Measurements from ENCODE around the gene ESF1.

Gene ESF1

GRCh38 chr20:13784893-13785715 lies at the start of gene ESF1, which contains the start of gene NDUFAF5:
TSS of gene ESF1 (minus strand) at chr20:13784919. CDS start at chr20:13783140, 1,779 bp downstream.
TSS of gene NDUFAF5 (plus strand) at chr20:13785028. CDS start at chr20:13785069, 41 bp downstream.
- DNase-seq (ENCODE audit: low spot score) = peak; percentile 96

GRCh38 chr20:13831476-13831875 lies 46.8 kb upstream of the ESF1 start:
- peak; percentile 34 for DNase-seq (ENCODE audit: low spot score)

GRCh38 chr20:13825465-13825864 lies 40.7 kb upstream of the ESF1 start:
- DNase-seq (ENCODE audit: low spot score) = no peak

GRCh38 chr20:13824459-13824858 lies 39.7 kb upstream of the ESF1 start:
- no peak for DNase-seq (ENCODE audit: low spot score)

GRCh38 chr20:13822459-13822858 lies 37.7 kb upstream of the ESF1 start:
- peak; percentile 10 for DNase-seq (ENCODE audit: low spot score)

GRCh38 chr20:13821876-13822275 lies 37.2 kb upstream of the ESF1 start:
- peak; percentile 76 for DNase-seq (ENCODE audit: low spot score)

- peak; percentile 48 for DNase-seq (ENCODE audit: low spot score)
These were observed 35.3 kb upstream of the ESF1 start for GRCh38 chr20:13819885-13820645.

- no peak for DNase-seq (ENCODE audit: low spot score)
These were observed 32.6 kb upstream of the ESF1 start for GRCh38 chr20:13817342-13817741.

GRCh38 chr20:13816757-13817156 lies 32.0 kb upstream of the ESF1 start:
- DNase-seq (ENCODE audit: low spot score) = no peak

- DNase-seq (ENCODE audit: low spot score) = no peak
These were observed 30.0 kb upstream of the ESF1 start for GRCh38 chr20:13814672-13815071.

- DNase-seq (ENCODE audit: low spot score) = no peak
These were observed 29.2 kb upstream of the ESF1 start for GRCh38 chr20:13813910-13814309.

GRCh38 chr20:13810446-13810845 lies 25.7 kb upstream of the ESF1 start:
- DNase-seq (ENCODE audit: low spot score) = no peak

- DNase-seq (ENCODE audit: low spot score) = no peak
These were observed 25.1 kb upstream of the ESF1 start for GRCh38 chr20:13809855-13810254.

- DNase-seq (ENCODE audit: low spot score) = no peak
These were observed 24.7 kb upstream of the ESF1 start for GRCh38 chr20:13809373-13809772.

GRCh38 chr20:13800728-13801134 lies 16.0 kb upstream of the ESF1 start:
- DNase-seq (ENCODE audit: low spot score) = peak; percentile 87

- DNase-seq (ENCODE audit: low spot score) = no peak
These were observed 15.3 kb upstream of the ESF1 start for GRCh38 chr20:13799974-13800373.

GRCh38 chr20:13799040-13799439 lies 14.3 kb upstream of the ESF1 start:
- DNase-seq (ENCODE audit: low spot score) = no peak

GRCh38 chr20:13794667-13795066 lies 9.9 kb upstream of the ESF1 start:
- no peak for DNase-seq (ENCODE audit: low spot score)

- DNase-seq (ENCODE audit: low spot score) = no peak
These were observed 8.3 kb upstream of the ESF1 start for GRCh38 chr20:13793001-13793400.

- DNase-seq (ENCODE audit: low spot score) = no peak
These were observed 7.1 kb upstream of the ESF1 start for GRCh38 chr20:13791540-13792459.

- DNase-seq (ENCODE audit: low spot score) = no peak
These were observed 6.0 kb upstream of the ESF1 start for GRCh38 chr20:13790708-13791107.

Data from AG08395 (cell line).